CD4-positive, alpha-beta T cell treated with Interferon gamma for 1 hour (primary cell): ENCODE measurements around the gene TMEM54.
A peak's percentile ranks its signal among the peaks of the same experiment; 100 is the strongest.

Experiments
- DNase-seq: peaks from one replicate; pipeline ENCODE4 v3.0.0-alpha.2; 2020

The TMEM54 gene, protein sequence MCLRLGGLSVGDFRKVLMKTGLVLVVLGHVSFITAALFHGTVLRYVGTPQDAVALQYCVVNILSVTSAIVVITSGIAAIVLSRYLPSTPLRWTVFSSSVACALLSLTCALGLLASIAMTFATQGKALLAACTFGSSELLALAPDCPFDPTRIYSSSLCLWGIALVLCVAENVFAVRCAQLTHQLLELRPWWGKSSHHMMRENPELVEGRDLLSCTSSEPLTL

GRCh38 chr1:32900956-32901822, at the start of gene TMEM54:
TMEM54 (minus strand) TSS chr1:32901389; CDS start chr1:32901238, 151 bp downstream.
- no peak for DNase-seq

- DNase-seq: no peak
Measured at GRCh38 chr1:32949519-32949918, 48.3 kb upstream of the TMEM54 start.

DNA sequence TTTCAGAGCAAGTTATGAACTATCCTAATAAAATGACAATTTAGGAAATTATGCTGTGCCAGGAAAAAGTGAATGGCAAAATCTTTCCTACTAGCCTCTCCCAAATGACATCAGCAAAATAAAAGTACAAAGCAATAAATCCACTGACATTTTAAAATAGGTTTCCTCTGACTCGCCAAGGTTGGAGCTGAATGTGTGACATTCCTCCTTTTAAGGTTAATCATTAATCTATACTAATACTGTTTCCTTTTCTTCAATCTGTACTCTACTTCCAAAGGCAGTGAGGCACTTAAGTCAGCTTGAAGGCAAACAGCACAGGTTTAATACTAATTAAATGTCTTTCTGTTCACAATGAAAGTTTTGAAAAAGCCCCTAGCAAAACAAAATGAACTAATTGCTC, 47.7 kb upstream of the TMEM54 start:
- no peak for DNase-seq

- DNase-seq: no peak
Measured at GRCh38 chr1:32948390-32948722, 47.2 kb upstream of the TMEM54 start.

- no peak for DNase-seq
Measured at GRCh38 chr1:32947669-32948389, 46.6 kb upstream of the TMEM54 start.

DNA sequence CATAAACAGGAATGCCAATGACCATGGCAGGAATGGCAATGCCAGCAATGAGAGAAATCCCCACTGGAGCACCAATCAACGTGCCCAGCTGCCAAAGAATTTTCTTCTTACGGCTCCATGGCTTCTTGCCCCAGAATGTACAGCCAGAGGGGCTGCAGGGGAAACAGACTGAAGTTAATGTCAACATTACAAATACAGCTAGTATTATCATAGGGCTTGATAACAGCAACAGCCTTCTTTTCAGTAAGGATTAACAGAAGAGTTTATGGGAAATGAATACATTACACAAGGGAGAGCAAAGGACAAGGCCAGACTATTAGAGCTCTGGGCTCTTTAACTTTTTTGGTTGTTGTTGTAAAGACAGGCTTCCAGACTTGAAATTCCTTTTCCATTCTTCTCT, 45.2 kb upstream of the TMEM54 start:
- no peak for DNase-seq

DNA sequence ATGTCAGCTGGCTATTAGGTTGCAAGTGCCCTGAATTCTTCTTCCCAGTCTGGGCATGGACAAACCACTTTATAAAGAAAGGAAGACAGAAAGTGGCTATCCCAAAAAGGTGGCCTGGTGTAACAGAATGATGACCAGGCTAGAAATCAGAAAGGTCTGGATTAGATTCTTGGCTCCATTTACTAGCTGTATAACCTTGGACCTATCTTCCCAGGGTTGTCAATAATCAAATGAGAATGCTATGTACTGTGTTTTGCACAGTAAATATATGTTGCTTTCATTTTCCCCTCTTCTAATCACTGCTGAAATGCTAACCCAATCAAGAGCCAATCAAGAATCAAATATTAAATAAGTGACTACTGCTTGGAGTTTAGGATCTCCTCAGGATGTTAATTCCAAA, 43.0 kb upstream of the TMEM54 start:
- no peak for DNase-seq

GRCh38 chr1:32939655-32940371, 38.6 kb upstream of the TMEM54 start:
- DNase-seq: peak; percentile 47

GRCh38 chr1:32937061-32937460, 35.9 kb upstream of the TMEM54 start:
- DNase-seq: no peak

DNA sequence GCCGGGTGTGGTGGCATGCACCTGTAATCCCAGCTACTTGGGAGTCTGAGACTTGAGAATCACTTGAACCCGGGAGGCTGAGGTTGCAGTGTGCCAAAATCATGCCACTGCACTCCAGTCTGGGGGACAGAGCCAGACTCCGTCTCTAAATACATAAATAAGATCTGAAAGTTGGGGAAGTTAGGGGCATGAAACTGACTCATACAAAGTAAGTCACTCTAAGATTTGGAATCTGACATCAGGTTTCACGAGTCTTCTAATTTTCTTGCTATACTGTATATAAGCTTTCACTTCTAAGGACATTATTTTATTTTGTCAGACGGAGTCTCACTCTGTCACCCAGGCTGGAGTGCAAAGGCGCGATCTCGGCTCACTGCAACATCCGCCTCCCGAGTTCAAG, 33.3 kb upstream of the TMEM54 start:
- DNase-seq: no peak

- no peak for DNase-seq
Measured at GRCh38 chr1:32933742-32934322, 32.6 kb upstream of the TMEM54 start.

DNA sequence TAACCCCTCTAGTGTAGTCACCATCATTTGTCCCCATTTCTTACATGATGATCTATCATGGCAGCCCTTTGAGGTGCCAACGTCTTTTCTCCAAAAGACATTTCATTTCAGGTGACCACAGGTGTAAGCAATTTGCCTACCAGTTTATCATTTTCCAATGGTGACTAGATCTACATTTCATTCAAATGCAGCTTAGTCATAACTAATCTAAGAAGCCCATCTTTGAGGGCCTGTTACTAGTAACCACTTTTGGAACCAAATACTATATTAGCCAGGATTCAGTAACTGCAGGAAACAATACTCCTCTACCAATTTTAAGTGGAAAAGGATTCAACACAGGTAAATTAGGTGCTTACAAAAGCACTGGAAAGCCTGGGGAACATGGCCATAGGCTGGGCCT, 30.6 kb upstream of the TMEM54 start:
- DNase-seq: no peak

DNA sequence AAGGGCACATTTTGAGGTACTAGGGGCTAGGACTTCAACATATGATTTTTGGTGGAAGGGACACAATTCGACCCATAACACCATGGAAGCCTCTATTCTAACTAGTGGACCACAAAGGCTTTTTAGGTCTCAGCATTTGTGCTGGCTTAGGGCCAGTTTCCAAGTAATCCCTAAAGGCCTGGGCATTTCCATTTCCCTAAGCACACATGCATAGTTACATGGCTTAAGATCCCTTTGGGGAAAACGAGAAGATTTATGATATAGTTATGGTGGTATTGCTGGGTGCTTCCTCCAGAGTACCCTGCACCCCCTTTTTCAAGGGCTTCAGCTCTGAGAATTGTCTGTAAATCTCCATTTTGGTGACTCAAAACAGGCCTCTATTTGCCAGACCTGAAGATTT, 28.2 kb upstream of the TMEM54 start:
- no peak for DNase-seq

DNA sequence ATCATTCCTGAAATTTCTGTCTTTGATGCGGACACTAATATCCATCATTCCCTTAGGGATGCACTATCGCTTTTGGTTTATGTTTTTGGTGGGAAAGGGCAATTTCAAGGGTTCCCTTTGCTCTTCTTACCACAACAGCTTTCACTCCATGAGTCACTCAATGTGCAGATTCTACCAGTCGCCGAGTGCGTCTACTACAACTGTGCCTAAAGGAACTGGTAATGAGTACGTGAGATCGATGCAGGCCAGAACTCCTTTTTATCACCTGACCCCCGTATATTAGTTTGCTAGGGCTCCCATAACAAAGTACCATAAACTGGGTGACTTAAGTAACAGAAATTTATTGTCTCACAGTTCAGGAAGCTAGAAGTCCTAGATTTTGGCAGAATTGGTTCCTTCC, 27.5 kb upstream of the TMEM54 start:
- no peak for DNase-seq

DNA sequence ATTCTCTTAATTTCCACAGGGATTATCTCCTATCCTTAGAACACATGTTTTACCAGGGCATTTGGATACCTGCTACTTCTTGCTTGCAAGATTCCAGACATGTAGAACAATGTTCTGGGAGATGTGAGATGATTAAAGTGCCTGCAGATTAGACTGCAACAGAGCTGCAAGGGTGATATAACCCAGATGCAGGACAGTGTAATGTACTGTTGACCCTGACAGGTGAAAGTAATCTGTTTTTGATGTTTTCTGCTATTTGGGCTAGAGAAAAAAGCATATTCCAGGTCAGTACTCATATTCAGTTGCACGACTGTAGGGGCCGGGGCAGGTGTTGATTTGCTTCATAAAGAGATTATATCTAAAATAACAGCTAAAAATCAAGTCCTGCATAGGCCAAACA, 27.1 kb upstream of the TMEM54 start:
- DNase-seq: no peak

GRCh38 chr1:32927441-32927840, 26.3 kb upstream of the TMEM54 start:
- DNase-seq: no peak

- DNase-seq: no peak
Measured at GRCh38 chr1:32926562-32926961, 25.4 kb upstream of the TMEM54 start.

DNA sequence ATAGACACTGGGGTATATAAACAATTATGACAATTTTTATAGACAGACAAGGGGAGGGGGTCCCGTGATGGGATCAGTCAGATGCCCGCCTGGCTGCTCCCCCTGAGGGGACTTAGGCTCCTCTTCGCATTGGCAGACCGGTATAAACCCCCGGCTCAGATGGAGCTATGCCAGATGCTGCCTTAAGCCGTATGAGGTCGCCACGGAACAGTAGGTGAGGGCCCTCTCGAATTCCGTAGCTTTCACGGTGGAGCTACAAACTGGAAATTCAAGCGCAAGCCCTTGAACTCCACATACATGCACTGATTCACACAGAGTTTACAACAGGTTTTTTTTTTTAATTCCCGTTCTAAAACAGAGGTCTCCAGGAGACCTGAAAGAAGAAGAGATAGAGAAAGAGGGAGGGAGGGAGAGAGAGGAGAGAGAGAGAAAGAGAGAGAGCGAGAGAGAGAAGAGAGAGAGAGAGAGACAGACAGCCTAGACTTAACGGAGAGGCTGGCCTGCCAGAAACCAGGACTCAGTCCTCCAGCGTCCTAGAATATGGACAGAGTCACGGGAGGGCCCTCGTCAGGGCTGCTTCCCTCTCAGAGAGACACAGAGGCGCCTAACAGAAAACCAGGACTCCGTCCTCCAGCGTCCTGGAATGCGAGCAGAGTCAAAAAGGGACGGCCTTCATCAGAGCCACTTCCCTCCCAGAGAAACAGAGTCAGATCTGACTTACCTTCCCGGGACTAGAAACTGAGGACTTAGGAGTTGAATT, 24.4 kb upstream of the TMEM54 start:
- DNase-seq: no peak

- no peak for DNase-seq
Measured at GRCh38 chr1:32924881-32925344, 23.7 kb upstream of the TMEM54 start.

DNA sequence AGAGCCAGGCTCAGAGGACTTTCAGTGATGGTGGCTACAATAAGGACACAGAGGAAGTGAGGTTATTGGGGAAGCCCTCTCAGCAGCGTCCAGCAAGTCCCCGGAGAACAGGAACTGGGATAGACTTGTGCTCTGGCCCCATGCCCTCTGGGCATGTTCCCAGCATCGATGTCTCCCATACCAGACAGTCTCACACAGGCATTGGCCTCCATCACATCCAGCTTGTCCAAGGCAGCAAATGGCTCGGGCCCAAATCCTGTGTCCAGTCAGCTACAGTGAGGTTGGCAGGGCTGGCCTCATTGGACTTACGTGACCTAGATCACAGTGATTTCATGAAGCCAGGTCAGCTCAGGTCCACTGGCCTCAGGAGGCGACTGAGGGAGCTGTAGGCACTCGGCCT, 19.6 kb upstream of the TMEM54 start:
- DNase-seq: no peak

- DNase-seq: no peak
Measured at GRCh38 chr1:32919811-32920733, 18.9 kb upstream of the TMEM54 start.
